ENCODE measurements around the gene RGS13. TPM values are rescaled to one million over a fixed set of nuclear protein-coding genes. Genes with fewer than 3 reads are reported as not detected.

The RGS13 gene
- total and polyA plus RNA-seq, 10 of the 15 experiments (the other 5 are each of a cell fraction or from before 2014, with no cell fraction given) = 0.23 to 16.0 (median 0.36) TPM; not detected in 1

DNA sequence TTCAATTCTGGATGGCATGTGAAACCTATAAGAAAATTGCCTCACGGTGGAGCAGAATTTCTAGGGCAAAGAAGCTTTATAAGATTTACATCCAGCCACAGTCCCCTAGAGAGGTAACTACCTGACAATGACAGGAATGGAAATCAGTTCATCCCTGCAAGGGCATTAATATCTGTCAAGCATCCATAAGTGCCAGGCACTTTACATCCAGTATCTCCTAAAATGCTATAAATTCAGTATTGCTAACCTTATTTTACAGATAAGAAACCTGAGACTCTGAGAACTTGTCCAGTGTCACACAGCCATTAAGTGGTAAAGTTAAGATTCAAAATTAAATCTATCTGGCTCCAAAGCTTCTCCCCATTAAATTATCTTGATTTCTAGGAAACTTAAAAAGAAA lies 22.3 kb downstream of the RGS13 start:
- H3K27ac ChIP-seq (ENCODE audit: control insufficient read depth, insufficient read depth) = no peak overlapping the region
- H3K9ac ChIP-seq (ENCODE audit: control insufficient read depth, insufficient read depth, low read length) = no peak overlapping the region
- CTCF ChIA-PET = no interaction called here
- no TSS peak for BruUV-seq (replicated peaks)
- no peaks in the 10 kb centered on the region for H3K79me2 ChIP-seq (ENCODE audit: control insufficient read depth, insufficient read depth, low read length)
- H3K27me3 ChIP-seq (replicated peaks in 1 of 2; ENCODE audit: control insufficient read depth in 2 of 2, insufficient read depth in 2 of 2, low read length in 1 of 2) = no peaks in the 10 kb centered on the region
- ATAC-seq (no peak), DNase-seq (ENCODE audit: low read depth, low spot score) (no peak), FAIRE-seq (no peak)
- POLR2A ChIA-PET = no interaction called here
- intact Hi-C loops (cut with micrococcal nuclease; ENCODE audit: unreplicated experiment) (no loop called here), in situ Hi-C loops (cut with MboI) (no loop called here)
- SMC1A ChIA-PET (ENCODE audit: uncharacterized antibody, unreplicated experiment) = interaction anchor here (1.0 kb wide), 1 partner anchor 17 kb away, joined by 3 read pairs; no protein-coding TSS in a partner anchor
- H3K4me2 ChIP-seq (ENCODE audit: control insufficient read depth, insufficient read depth) = no peak overlapping the region
- H4K20me1 ChIP-seq (ENCODE audit: control insufficient read depth, insufficient read depth) = no peaks in the 10 kb centered on the region
- H3K36me3 ChIP-seq (ENCODE audit: control insufficient read depth in 2 of 2, insufficient read depth in 2 of 2, low read length in 1 of 2) = no peaks in the 10 kb centered on the region
- no peaks in the 10 kb centered on the region for H3K4me1 ChIP-seq (ENCODE audit: control insufficient read depth, insufficient read depth, low read length)
- H3K4me3 ChIP-seq = no peak overlapping the region
- TF ChIP-seq CREB1 (IDR thresholded peaks at IDR 0.05; ENCODE audit: low read depth) = no peak
- TF ChIP-seq, protein P1, sequence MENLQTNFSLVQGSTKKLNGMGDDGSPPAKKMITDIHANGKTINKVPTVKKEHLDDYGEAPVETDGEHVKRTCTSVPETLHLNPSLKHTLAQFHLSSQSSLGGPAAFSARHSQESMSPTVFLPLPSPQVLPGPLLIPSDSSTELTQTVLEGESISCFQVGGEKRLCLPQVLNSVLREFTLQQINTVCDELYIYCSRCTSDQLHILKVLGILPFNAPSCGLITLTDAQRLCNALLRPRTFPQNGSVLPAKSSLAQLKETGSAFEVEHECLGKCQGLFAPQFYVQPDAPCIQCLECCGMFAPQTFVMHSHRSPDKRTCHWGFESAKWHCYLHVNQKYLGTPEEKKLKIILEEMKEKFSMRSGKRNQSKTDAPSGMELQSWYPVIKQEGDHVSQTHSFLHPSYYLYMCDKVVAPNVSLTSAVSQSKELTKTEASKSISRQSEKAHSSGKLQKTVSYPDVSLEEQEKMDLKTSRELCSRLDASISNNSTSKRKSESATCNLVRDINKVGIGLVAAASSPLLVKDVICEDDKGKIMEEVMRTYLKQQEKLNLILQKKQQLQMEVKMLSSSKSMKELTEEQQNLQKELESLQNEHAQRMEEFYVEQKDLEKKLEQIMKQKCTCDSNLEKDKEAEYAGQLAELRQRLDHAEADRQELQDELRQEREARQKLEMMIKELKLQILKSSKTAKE (IDR thresholded peaks at IDR 0.05; ENCODE audit: low read depth, poor library complexity, severe bottlenecking) = no peak
- TF ChIP-seq, protein P2, sequence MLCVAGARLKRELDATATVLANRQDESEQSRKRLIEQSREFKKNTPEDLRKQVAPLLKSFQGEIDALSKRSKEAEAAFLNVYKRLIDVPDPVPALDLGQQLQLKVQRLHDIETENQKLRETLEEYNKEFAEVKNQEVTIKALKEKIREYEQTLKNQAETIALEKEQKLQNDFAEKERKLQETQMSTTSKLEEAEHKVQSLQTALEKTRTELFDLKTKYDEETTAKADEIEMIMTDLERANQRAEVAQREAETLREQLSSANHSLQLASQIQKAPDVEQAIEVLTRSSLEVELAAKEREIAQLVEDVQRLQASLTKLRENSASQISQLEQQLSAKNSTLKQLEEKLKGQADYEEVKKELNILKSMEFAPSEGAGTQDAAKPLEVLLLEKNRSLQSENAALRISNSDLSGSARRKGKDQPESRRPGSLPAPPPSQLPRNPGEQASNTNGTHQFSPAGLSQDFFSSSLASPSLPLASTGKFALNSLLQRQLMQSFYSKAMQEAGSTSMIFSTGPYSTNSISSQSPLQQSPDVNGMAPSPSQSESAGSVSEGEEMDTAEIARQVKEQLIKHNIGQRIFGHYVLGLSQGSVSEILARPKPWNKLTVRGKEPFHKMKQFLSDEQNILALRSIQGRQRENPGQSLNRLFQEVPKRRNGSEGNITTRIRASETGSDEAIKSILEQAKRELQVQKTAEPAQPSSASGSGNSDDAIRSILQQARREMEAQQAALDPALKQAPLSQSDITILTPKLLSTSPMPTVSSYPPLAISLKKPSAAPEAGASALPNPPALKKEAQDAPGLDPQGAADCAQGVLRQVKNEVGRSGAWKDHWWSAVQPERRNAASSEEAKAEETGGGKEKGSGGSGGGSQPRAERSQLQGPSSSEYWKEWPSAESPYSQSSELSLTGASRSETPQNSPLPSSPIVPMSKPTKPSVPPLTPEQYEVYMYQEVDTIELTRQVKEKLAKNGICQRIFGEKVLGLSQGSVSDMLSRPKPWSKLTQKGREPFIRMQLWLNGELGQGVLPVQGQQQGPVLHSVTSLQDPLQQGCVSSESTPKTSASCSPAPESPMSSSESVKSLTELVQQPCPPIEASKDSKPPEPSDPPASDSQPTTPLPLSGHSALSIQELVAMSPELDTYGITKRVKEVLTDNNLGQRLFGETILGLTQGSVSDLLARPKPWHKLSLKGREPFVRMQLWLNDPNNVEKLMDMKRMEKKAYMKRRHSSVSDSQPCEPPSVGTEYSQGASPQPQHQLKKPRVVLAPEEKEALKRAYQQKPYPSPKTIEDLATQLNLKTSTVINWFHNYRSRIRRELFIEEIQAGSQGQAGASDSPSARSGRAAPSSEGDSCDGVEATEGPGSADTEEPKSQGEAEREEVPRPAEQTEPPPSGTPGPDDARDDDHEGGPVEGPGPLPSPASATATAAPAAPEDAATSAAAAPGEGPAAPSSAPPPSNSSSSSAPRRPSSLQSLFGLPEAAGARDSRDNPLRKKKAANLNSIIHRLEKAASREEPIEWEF (IDR thresholded peaks at IDR 0.05; ENCODE audit: insufficient replicate concordance, low read depth, low read length) = no peak
- no peak for TF ChIP-seq MEF2A (IDR thresholded peaks at IDR 0.05; ENCODE audit: insufficient read depth, low read depth, low read length)
- no peak for TF ChIP-seq HCFC1 (IDR thresholded peaks at IDR 0.05; ENCODE audit: low read length)
- TF ChIP-seq, protein P3, sequence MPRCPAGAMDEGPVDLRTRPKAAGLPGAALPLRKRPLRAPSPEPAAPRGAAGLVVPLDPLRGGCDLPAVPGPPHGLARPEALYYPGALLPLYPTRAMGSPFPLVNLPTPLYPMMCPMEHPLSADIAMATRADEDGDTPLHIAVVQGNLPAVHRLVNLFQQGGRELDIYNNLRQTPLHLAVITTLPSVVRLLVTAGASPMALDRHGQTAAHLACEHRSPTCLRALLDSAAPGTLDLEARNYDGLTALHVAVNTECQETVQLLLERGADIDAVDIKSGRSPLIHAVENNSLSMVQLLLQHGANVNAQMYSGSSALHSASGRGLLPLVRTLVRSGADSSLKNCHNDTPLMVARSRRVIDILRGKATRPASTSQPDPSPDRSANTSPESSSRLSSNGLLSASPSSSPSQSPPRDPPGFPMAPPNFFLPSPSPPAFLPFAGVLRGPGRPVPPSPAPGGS (IDR thresholded peaks at IDR 0.05; ENCODE audit: borderline replicate concordance, insufficient read depth, low read depth, low read length, poor library complexity, severe bottlenecking) = no peak
- TF ChIP-seq TARDBP (IDR thresholded peaks at IDR 0.05; ENCODE audit: borderline replicate concordance) = no peak
- TF ChIP-seq, protein P4, sequence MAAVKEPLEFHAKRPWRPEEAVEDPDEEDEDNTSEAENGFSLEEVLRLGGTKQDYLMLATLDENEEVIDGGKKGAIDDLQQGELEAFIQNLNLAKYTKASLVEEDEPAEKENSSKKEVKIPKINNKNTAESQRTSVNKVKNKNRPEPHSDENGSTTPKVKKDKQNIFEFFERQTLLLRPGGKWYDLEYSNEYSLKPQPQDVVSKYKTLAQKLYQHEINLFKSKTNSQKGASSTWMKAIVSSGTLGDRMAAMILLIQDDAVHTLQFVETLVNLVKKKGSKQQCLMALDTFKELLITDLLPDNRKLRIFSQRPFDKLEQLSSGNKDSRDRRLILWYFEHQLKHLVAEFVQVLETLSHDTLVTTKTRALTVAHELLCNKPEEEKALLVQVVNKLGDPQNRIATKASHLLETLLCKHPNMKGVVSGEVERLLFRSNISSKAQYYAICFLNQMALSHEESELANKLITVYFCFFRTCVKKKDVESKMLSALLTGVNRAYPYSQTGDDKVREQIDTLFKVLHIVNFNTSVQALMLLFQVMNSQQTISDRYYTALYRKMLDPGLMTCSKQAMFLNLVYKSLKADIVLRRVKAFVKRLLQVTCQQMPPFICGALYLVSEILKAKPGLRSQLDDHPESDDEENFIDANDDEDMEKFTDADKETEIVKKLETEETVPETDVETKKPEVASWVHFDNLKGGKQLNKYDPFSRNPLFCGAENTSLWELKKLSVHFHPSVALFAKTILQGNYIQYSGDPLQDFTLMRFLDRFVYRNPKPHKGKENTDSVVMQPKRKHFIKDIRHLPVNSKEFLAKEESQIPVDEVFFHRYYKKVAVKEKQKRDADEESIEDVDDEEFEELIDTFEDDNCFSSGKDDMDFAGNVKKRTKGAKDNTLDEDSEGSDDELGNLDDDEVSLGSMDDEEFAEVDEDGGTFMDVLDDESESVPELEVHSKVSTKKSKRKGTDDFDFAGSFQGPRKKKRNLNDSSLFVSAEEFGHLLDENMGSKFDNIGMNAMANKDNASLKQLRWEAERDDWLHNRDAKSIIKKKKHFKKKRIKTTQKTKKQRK (IDR thresholded peaks at IDR 0.05; ENCODE audit: low read depth, low read length) = no peak
- TF ChIP-seq SREBF2 (IDR thresholded peaks at IDR 0.05; ENCODE audit: low read length) = no peak
- TF ChIP-seq ZBED1 (IDR thresholded peaks at IDR 0.05; ENCODE audit: borderline replicate concordance) = no peak
- no peak for TF ChIP-seq RUNX3 (IDR thresholded peaks at IDR 0.05; ENCODE audit: low read length)
- TF ChIP-seq CBX5 (IDR thresholded peaks at IDR 0.05; ENCODE audit: low read depth) = no peak
- no peak for TF ChIP-seq RBBP5 (conservative IDR thresholded peaks at IDR 0.05)
- TF ChIP-seq ZNF622 (IDR thresholded peaks at IDR 0.05) = no peak
- H3K9me3 ChIP-seq (replicated peaks; ENCODE audit: control insufficient read depth, insufficient read depth, low read length) = no peaks in the 10 kb centered on the region
- RAD21 ChIA-PET (ENCODE audit: unreplicated experiment) = no interaction called here
- no peak overlapping the region for H2AFZ ChIP-seq (ENCODE audit: control insufficient read depth, low read depth, low read length)
- 44% methylated on average over 1 of the region's 1 CpG for WGBS (ENCODE audit: insufficient coverage, insufficient replicate concordance, low lambda C conversion rate, missing lambda C conversion rate)
